Hepatocyte (in vitro differentiated cells): ENCODE data around the gene SKAP2. TPM values are rescaled to one million over a fixed set of nuclear protein-coding genes. Genes with fewer than 3 reads are reported as not detected.

ENCODE experiments used
- DNase-seq: peaks from one replicate; pipeline ENCODE4 v3.0.0-alpha.2; 2016; ENCODE audit warnings: low spot score
- H2AFZ ChIP-seq: fragments of 200-600 bp; sonication (generic); 2 replicates; pipeline ENCODE4 v1.6.0; 2016; ENCODE audit warnings: antibody characterized with exemption, mild to moderate bottlenecking
- H3K27ac ChIP-seq: fragments of 200-600 bp; sonication (generic); 2 replicates; pipeline ENCODE4 v1.5.1; 2016; ENCODE audit warnings: mild to moderate bottlenecking
- H3K27me3 ChIP-seq: fragments of 200-600 bp; sonication (generic); 2 replicates; pipeline ENCODE4 v1.6.1; 2016
- H3K36me3 ChIP-seq: fragments of 200-600 bp; sonication (generic); replicated peaks from 2 replicates; pipeline ENCODE4 v1.5.1; 2016; ENCODE audit warnings: low read depth; ENCODE audit not compliant: insufficient read depth
- H3K4me1 ChIP-seq: fragments of 200-600 bp; sonication (generic); 2 replicates; pipeline ENCODE4 v1.5.1; 2016; ENCODE audit warnings: mild to moderate bottlenecking, moderate library complexity; ENCODE audit not compliant: insufficient read depth
- H3K4me2 ChIP-seq: fragments of 200-600 bp; sonication (generic); 2 replicates; pipeline ENCODE4 v1.6.0; 2016
- H3K4me3 ChIP-seq: fragments of 200-600 bp; sonication (generic); 2 replicates; pipeline ENCODE4 v1.5.1; 2016; ENCODE audit warnings: mild to moderate bottlenecking
- H3K79me2 ChIP-seq: fragments of 200-600 bp; sonication (generic); 2 replicates; pipeline ENCODE4 v1.6.0; 2017; ENCODE audit warnings: mild to moderate bottlenecking
- H3K9me2 ChIP-seq: fragments of 200-600 bp; sonication (generic); replicated peaks from 2 replicates; pipeline ENCODE4 v1.6.0; 2017; ENCODE audit warnings: mild to moderate bottlenecking; ENCODE audit not compliant: insufficient read depth
- H3K9me3 ChIP-seq: fragments of 200-600 bp; sonication (generic); 2 replicates; pipeline ENCODE4 v1.5.1; 2016; ENCODE audit warnings: low read depth, mild to moderate bottlenecking
- H4K20me1 ChIP-seq: fragments of 200-600 bp; sonication (generic); 2 replicates; pipeline ENCODE4 v1.6.0; 2016; ENCODE audit warnings: mild to moderate bottlenecking; ENCODE audit not compliant: insufficient read depth, poor library complexity, severe bottlenecking
- EZH2 ChIP-seq: fragments of 200-600 bp; sonication (generic); IDR thresholded peaks from 2 replicates; pipeline ENCODE4 v1.6.1; 2016; ENCODE audit warnings: antibody characterized with exemption, mild to moderate bottlenecking, borderline replicate concordance
- EZH2phosphoT487 ChIP-seq: fragments of 200-600 bp; sonication (generic); IDR thresholded peaks from one replicate; pipeline ENCODE4 v1.6.1; 2018; ENCODE audit warnings: antibody characterized with exemption, mild to moderate bottlenecking, low read depth, moderate library complexity; ENCODE audit not compliant: unreplicated experiment, severe bottlenecking
- WGBS: methylation state at CpG from one replicate; pipeline ENCODE4 v1.1.6; 2016; ENCODE audit warnings: low lambda C conversion rate; ENCODE audit errors: missing lambda C conversion rate; 5-methylcytosine and 5-hydroxymethylcytosine counted together
- polyA plus RNA-seq: library from polyadenylated mRNA; unstranded; fragments of >200 nt; fragmentation: Nextera tagmentation; extraction: Ambion mirVana; gene quantifications from 2 replicates; pipeline ENCODE4 v1.2.1, GENCODE V29; 2016
- total RNA-seq: library from RNA; depleted of rRNA; stranded (reverse); fragments of >200 nt; gene quantifications from 2 replicates; pipeline ENCODE4 v1.2.3, GENCODE V29; 2014
- TF ChIP-seq, protein P1 (sequence below): fragments of 200-600 bp; sonication (generic); IDR thresholded peaks from 2 replicates; pipeline ENCODE4 v1.5.1; 2016; ENCODE audit warnings: antibody characterized with exemption, mild to moderate bottlenecking; ENCODE audit not compliant: poor library complexity

The SKAP2 gene
- total and polyA plus RNA-seq, 2 experiments from 2014 or later = 8.4 to 13.5 TPM

DNA sequence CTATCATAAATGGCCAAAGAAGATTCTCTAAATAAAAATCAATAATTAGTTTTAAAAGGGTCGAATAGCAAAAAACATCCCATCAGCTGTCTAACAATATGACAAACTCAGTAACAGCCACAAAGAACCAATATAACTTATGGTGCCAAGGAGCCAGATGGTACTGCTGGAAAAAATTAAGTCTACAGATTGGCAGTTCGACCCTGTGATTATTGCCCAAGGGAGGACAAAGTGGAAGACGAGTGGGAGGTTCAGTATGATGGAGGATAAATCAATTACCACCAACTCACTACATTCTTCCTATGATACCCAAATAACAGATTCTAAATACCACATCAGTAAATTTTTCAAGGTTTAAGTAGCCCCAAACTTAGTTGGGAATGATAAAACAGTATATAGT, 49.0 kb downstream of the SKAP2 start:
- no peak for DNase-seq
- H3K9me2 ChIP-seq = no peaks in the 10 kb centered on the region
- H2AFZ ChIP-seq = no peak overlapping the region
- TF ChIP-seq EZH2phosphoT487 = no peak
- TF ChIP-seq, protein P1, sequence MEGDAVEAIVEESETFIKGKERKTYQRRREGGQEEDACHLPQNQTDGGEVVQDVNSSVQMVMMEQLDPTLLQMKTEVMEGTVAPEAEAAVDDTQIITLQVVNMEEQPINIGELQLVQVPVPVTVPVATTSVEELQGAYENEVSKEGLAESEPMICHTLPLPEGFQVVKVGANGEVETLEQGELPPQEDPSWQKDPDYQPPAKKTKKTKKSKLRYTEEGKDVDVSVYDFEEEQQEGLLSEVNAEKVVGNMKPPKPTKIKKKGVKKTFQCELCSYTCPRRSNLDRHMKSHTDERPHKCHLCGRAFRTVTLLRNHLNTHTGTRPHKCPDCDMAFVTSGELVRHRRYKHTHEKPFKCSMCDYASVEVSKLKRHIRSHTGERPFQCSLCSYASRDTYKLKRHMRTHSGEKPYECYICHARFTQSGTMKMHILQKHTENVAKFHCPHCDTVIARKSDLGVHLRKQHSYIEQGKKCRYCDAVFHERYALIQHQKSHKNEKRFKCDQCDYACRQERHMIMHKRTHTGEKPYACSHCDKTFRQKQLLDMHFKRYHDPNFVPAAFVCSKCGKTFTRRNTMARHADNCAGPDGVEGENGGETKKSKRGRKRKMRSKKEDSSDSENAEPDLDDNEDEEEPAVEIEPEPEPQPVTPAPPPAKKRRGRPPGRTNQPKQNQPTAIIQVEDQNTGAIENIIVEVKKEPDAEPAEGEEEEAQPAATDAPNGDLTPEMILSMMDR = no peak
- TF ChIP-seq EZH2 = no peak
- H3K4me2 ChIP-seq = no peak overlapping the region
- no peaks in the 10 kb centered on the region for H3K9me3 ChIP-seq
- no peaks in the 10 kb centered on the region for H3K79me2 ChIP-seq
- no peaks in the 10 kb centered on the region for H3K4me1 ChIP-seq
- no peaks in the 10 kb centered on the region for H4K20me1 ChIP-seq
- no peaks in the 10 kb centered on the region for H3K36me3 ChIP-seq
- H3K4me3 ChIP-seq = no peak overlapping the region
- no peaks in the 10 kb centered on the region for H3K27me3 ChIP-seq
- no peak overlapping the region for H3K27ac ChIP-seq
- 76% methylated on average over 3 of the region's 3 CpGs for WGBS

DNA sequence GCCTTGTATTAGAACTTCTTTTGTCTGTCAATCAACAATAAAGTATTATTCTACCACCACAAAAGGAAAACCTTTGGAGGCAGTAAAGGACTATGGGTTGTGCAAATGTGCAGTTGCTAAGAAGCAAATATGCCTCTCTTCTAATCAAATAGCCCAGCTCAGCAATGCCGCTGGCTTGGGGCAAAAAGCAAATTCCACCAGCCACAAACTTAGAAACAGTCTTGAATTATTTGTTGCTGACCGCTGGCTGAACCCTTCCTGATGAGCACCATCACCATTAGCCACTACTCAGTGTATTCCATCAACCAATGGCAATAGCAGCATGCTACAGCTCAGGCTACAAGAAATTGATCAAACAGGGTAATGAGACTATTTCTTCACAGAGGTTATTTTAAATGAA, 51.0 kb downstream of the SKAP2 start:
- Histone ChIP-seq H3K9me2 (no peaks in the 10 kb centered on the region), H2AFZ (no peak overlapping the region), H3K4me2 (no peak overlapping the region), H4K20me1 (no peaks in the 10 kb centered on the region), H3K9me3 (no peaks in the 10 kb centered on the region), H3K27ac (no peak overlapping the region), H3K36me3 (no peaks in the 10 kb centered on the region), H3K27me3 (no peaks in the 10 kb centered on the region), H3K4me1 (no peaks in the 10 kb centered on the region), H3K79me2 (no peaks in the 10 kb centered on the region), H3K4me3 (no peak overlapping the region)
- no peak for DNase-seq
- no peak for TF ChIP-seq EZH2
- TF ChIP-seq, protein P1 = no peak
- WGBS = 65% methylated on average over 2 of the region's 2 CpGs

DNA sequence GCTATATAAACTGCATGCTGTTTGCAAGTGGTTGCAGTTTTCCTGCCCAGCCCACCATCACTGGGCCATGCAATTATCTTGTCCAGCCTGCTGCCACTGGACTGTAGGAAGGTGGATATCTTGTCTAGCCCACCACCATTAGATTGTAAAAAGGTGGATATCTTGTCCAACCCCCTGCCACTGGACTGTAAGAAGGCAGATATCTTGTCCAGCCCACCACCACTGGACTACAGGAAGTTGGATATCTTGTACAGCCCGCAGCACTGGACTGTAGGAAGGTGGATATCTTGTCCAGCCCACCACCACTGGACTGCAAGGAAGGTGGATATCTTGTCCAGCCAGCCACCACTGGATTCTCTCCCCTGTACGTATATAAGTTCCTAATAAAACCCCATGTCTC, 69.8 kb downstream of the SKAP2 start:
- no peaks in the 10 kb centered on the region for H3K9me3 ChIP-seq
- no peaks in the 10 kb centered on the region for H3K9me2 ChIP-seq
- WGBS = 77% methylated on average over 2 of the region's 2 CpGs

More for the DNA sequence above, 69.8 kb downstream of the SKAP2 start:
- Histone ChIP-seq H3K4me2 (no peak overlapping the region), H3K4me3 (no peak overlapping the region), H2AFZ (no peak overlapping the region), H3K79me2 (no peaks in the 10 kb centered on the region), H4K20me1 (no peaks in the 10 kb centered on the region), H3K27ac (no peak overlapping the region), H3K36me3 (no peaks in the 10 kb centered on the region), H3K4me1 (no peaks in the 10 kb centered on the region), H3K27me3 (no peaks in the 10 kb centered on the region)
- no peak for DNase-seq
- TF ChIP-seq, protein P1 = no peak
- TF ChIP-seq EZH2phosphoT487 (no peak), EZH2 (no peak)
